ENCODE results near the gene HYAL3.

DNA sequence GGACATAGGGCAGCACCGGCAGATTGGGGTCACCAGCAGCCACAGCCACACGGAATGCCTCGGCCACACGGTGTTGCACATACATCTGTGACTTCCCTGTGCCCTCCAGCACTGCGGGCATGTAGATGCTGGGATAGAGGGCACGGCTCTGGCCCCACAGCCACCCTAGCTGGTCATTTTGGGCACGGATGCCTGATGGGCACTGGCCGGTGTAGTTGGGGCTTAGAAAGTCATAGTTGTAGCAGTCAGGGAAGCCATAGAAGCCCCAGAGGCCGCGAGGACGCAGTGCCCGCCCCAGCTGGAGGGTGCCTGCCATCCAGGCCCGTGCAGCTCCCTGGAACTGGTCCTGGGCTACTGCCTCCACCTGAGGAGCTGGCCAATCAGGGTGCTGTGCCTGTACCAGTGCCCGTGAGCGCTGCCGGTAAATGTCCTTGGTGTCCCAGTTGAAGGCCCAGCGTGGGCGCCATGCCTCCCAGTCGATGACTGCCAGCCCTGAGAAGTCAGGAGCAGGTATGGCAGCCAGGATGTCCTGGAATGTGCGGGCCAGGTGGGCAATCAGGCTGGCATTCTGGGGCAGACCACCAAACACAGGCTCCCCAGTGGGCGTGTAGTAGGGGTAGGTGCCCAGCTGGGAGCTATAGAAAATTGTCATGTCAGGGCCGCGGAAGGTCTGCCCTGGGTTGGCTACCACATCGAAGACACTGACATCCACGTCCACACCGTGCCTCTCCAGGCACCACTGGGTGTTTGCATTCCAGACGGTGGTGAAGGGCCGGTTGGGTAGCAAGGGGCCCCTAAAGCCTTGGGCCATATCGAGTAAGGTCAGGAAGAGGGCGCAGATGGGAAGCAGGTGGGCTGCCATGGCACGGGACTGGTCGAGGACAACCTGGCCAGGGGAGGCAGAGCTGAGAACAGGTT lies 3.1 kb upstream of the HYAL3 start:
- TF ChIP-seq, protein P1, sequence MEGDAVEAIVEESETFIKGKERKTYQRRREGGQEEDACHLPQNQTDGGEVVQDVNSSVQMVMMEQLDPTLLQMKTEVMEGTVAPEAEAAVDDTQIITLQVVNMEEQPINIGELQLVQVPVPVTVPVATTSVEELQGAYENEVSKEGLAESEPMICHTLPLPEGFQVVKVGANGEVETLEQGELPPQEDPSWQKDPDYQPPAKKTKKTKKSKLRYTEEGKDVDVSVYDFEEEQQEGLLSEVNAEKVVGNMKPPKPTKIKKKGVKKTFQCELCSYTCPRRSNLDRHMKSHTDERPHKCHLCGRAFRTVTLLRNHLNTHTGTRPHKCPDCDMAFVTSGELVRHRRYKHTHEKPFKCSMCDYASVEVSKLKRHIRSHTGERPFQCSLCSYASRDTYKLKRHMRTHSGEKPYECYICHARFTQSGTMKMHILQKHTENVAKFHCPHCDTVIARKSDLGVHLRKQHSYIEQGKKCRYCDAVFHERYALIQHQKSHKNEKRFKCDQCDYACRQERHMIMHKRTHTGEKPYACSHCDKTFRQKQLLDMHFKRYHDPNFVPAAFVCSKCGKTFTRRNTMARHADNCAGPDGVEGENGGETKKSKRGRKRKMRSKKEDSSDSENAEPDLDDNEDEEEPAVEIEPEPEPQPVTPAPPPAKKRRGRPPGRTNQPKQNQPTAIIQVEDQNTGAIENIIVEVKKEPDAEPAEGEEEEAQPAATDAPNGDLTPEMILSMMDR (IDR thresholded peaks at IDR 0.05; ENCODE audit: insufficient read depth, low read depth, low read length): no peak
- no peak for TF ChIP-seq EZH2 (IDR thresholded peaks at IDR 0.05; ENCODE audit: insufficient read depth, low read length)

Data from astrocyte (in vitro differentiated cells and primary cell).